Type B pancreatic cell (in vitro differentiated cells): ENCODE data around the gene KIAA0232. TPM values are rescaled to one million over a fixed set of nuclear protein-coding genes. Genes with fewer than 3 reads are reported as not detected.

Source experiments
- DNase-seq: peaks from one replicate; pipeline ENCODE4 v3.0.0; 2021; ENCODE audit warnings: mixed read lengths; ENCODE audit not compliant: unreplicated experiment; ENCODE audit errors: extremely low spot score
- H3K27ac Mint-ChIP-seq: 2 replicates; pipeline ENCODE4 v1.8.0; 2021; ENCODE audit warnings: mild to moderate bottlenecking, mixed read lengths
- H3K27me3 Mint-ChIP-seq: 2 replicates; pipeline ENCODE4 v1.8.0; 2021; ENCODE audit warnings: mixed read lengths
- H3K36me3 Mint-ChIP-seq: 2 replicates; pipeline ENCODE4 v1.8.0; 2021; ENCODE audit warnings: mixed read lengths
- H3K4me1 Mint-ChIP-seq: one replicate; pipeline ENCODE4 v1.8.0; 2021; ENCODE audit warnings: mixed read lengths; ENCODE audit not compliant: unreplicated experiment
- H3K4me3 Mint-ChIP-seq: 2 replicates; pipeline ENCODE4 v1.8.0; 2021; ENCODE audit warnings: mild to moderate bottlenecking, mixed read lengths
- H3K9me3 Mint-ChIP-seq: 2 replicates; pipeline ENCODE4 v1.8.0; 2021; ENCODE audit warnings: mixed read lengths
- total RNA-seq: library from RNA; stranded (reverse); gene quantifications from 2 replicates; pipeline ENCODE4 v1.2.1, GENCODE V29; 2021; ENCODE audit warnings: low replicate concordance
- TF ChIP-seq, protein P1 (sequence below): fragments of 200-600 bp; sonication (generic); conservative IDR thresholded peaks from 2 replicates; pipeline ENCODE4 v1.5.0; 2021; ENCODE audit warnings: antibody characterized with exemption, mild to moderate bottlenecking

The KIAA0232 gene
- total RNA-seq, 1 donor from 2014 or later: 35.9 TPM

DNA sequence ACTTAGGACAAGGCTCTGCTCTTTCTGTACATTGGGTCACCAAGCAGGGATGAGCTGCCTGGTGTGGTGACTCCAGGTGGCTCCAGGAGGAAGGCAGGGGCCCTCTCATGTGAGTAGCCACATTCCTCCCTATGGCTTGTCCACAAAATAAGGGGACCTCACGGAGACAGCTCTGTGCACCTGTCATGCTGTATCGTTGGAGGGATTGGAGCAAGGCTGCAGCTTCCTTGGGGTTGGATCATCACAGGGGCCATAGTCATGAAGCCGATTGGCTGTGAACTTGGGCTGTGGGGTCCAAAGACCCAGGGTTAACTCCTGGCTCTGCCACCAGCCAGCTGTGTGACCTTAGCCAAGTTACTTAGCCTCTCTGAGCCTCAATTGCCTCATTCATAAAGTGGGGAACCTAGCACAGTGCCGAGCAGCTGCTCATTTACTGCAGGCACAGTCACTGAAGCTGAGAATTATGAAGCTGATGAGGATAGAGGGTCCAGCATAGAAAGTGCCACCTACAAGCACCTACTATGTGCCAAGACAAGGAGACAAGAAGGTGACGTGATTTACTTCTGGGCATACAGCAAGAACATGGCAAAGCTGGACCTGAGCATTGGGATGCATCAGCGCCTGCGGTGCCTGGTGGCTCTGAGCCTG, 11.8 kb upstream of the KIAA0232 start:
- H3K4me3 Mint-ChIP-seq: no peak overlapping the region
- H3K27me3 Mint-ChIP-seq: peaks cover 35% of the 10 kb centered on the region
- H3K4me1 Mint-ChIP-seq: peaks cover 12% of the 10 kb centered on the region

DNA sequence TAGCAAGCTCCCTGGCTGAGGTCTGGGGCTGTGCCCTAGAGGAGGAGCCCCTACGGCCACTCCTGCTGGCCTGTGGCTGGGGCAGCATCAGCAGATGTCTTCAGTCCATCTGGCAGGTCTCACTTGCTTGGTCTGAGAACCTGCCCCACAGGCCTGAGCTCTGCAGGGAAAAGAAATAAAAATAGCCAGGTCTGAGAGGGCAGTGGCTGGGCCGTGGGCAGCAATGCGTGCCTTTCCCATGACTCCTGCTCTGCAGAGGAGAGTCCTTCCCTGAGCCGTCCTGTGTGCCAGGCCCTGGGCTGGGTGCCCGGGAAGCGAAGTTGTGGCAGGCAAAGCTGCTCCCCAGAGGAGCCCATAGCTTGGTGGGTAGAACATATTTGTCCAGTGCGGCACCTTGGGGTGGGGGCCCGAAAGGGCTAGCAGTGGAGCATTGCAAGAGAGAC, 11.3 kb upstream of the KIAA0232 start:
- DNase-seq: no peak
- Mint-ChIP-seq H3K36me3 (no peaks in the 10 kb centered on the region), H3K4me1 (peaks cover 12% of the 10 kb centered on the region), H3K4me3 (no peak overlapping the region), H3K27me3 (peaks cover 35% of the 10 kb centered on the region), H3K9me3 (no peaks in the 10 kb centered on the region), H3K27ac (peak overlapping the region; percentile 65)
- TF ChIP-seq, protein P1, sequence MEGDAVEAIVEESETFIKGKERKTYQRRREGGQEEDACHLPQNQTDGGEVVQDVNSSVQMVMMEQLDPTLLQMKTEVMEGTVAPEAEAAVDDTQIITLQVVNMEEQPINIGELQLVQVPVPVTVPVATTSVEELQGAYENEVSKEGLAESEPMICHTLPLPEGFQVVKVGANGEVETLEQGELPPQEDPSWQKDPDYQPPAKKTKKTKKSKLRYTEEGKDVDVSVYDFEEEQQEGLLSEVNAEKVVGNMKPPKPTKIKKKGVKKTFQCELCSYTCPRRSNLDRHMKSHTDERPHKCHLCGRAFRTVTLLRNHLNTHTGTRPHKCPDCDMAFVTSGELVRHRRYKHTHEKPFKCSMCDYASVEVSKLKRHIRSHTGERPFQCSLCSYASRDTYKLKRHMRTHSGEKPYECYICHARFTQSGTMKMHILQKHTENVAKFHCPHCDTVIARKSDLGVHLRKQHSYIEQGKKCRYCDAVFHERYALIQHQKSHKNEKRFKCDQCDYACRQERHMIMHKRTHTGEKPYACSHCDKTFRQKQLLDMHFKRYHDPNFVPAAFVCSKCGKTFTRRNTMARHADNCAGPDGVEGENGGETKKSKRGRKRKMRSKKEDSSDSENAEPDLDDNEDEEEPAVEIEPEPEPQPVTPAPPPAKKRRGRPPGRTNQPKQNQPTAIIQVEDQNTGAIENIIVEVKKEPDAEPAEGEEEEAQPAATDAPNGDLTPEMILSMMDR: no peak

More for the DNA sequence above, 11.8 kb upstream of the KIAA0232 start:
- no peak for DNase-seq
- TF ChIP-seq, protein P1: no peak
- H3K27ac Mint-ChIP-seq: no peak overlapping the region
- no peaks in the 10 kb centered on the region for H3K9me3 Mint-ChIP-seq
- no peaks in the 10 kb centered on the region for H3K36me3 Mint-ChIP-seq

DNA sequence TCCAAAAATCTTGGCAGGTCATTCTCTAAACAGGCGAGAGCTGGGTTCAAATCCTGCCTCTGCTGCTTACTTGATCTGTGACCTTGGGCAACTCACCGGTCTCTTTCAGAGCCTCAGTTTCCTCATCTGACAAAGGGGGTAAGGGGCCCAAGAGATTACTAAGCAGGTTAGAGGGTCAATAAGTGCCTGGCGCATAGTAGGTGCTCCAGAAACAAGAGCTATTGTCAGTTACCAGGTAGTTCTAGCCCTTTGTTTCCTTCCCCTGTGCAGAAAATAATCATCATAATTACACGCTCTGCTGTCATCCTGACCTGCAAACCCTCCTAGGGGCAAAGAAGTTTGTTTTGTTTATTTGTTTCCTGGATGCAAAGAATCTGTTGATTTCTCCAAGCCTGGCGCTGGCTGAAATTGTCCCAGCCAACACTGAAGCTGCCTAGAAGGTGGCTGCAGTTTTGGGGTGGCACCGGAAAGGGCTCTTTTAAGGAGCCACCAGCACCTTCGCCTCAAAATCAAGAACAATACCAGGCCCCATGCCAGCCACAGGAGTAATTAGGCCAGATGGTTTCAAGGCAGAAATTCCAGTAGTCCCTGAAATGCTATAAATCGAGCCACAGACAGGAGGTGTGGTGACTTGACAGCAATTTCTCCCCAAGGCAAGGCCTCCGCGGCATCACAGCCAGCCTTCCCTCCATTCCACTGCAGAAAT, 10.2 kb upstream of the KIAA0232 start:
- Mint-ChIP-seq H3K27ac (peak overlapping the region; percentile 98), H3K4me3 (peak overlapping the region; percentile 69), H3K36me3 (no peaks in the 10 kb centered on the region), H3K27me3 (peaks cover 39% of the 10 kb centered on the region), H3K4me1 (peaks cover 12% of the 10 kb centered on the region), H3K9me3 (no peaks in the 10 kb centered on the region)
- TF ChIP-seq, protein P1: no peak
- DNase-seq: no peak

DNA sequence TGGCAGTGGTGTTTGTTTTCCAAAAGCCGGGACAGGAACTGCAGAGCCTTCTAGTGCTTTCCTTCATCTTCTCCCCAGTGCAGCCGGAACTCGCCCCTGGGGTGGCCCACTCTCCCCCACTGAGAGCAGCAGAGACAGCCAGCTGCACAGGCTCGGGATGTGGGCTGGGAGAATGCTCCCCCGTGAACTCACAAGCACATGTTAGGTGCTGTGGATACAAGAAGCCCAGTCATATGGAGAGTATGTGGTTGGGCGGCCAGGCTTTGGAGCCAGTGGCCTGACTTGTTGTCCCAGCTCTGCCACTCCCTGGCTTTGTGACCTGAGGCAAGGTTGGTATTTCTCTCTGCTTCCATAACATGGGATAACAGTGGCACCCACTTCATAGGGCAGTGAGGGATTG, 9.4 kb upstream of the KIAA0232 start:
- Mint-ChIP-seq H3K27ac (peak overlapping the region; percentile 98), H3K9me3 (no peaks in the 10 kb centered on the region), H3K36me3 (no peaks in the 10 kb centered on the region), H3K4me3 (peak overlapping the region; percentile 69), H3K4me1 (peaks cover 12% of the 10 kb centered on the region), H3K27me3 (peaks cover 43% of the 10 kb centered on the region)
- DNase-seq: no peak
- TF ChIP-seq, protein P1: no peak

DNA sequence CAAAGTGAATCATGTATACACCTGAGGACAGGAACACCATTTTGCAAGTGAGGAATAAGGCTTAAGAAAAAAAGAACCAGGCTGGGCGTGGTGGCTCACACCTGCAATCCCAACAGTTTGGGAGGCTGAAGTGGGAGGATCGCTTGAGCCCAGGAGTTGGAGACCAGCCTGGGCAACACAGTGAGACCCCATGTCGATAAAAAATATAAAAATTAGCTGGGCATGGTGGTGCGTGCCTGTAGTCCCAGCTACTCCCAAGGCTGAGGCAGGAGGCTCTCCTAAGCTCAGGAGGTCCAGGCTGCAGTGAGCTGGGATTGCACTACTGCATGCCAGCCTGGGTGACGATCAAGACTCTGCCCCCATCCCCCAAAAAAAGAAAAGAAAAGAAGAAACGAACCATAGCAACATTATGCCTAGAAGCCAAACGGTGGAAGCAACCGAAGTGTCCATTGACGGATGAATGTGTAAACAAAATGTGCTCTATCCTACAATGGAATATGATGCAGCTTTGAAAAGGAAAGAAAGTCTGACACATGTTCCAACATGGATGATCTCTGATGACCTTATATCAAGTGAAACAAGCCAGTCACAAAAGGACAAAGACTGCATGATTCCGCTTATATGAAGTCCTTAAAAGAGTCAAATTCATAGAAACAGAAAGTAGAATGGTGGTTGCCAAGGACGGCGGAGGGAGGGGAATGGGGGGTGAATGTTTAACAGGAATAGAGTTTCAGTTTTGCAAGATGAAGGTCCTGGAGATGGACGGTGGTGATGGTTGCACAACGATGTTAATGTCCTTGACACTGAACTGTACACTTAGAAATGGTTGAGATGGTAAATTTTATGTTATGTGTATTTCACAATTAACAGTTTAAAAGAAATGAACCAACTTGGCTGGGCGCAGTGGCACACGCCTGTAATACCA, 8.6 kb upstream of the KIAA0232 start:
- H3K4me1 Mint-ChIP-seq: peaks cover 12% of the 10 kb centered on the region
- no peak for DNase-seq
- peaks cover 49% of the 10 kb centered on the region for H3K27me3 Mint-ChIP-seq
- no peaks in the 10 kb centered on the region for H3K36me3 Mint-ChIP-seq
- TF ChIP-seq, protein P1: no peak
- peak overlapping the region; percentile 98 for H3K27ac Mint-ChIP-seq
- peak overlapping the region; percentile 69 for H3K4me3 Mint-ChIP-seq
- no peaks in the 10 kb centered on the region for H3K9me3 Mint-ChIP-seq
